ENCODE measurements around the gene COG5. TPM values are rescaled to one million over a fixed set of nuclear protein-coding genes. Genes with fewer than 3 reads are reported as not detected.

The COG5 gene
- total and polyA plus RNA-seq, 2 donors from 2014 or later, result 8.6 to 45.7 TPM

GRCh38 chr7:107439025-107439424 is 124.7 kb downstream of the COG5 start:
- DNase-seq, result no peak
- Histone ChIP-seq H3K9ac (ENCODE audit: low read length in 3 of 3) (no peak overlapping the region), H3K27me3 (ENCODE audit: control insufficient read depth, insufficient read depth, low read length) (no peaks in the 10 kb centered on the region), H3K9me3 (ENCODE audit: control insufficient read depth in 2 of 3, insufficient read depth in 1 of 3, low read length in 3 of 3) (no peaks in the 10 kb centered on the region), H3K27ac (ENCODE audit: low read depth in 2 of 2, low read length in 2 of 2) (no peak overlapping the region), H3K4me1 (ENCODE audit: control insufficient read depth in 2 of 3, insufficient read depth in 2 of 3, low read depth in 1 of 3, low read length in 3 of 3) (no peaks in the 10 kb centered on the region), H3K36me3 (ENCODE audit: control insufficient read depth in 2 of 3, insufficient read depth in 3 of 3, low read length in 3 of 3) (no peaks in the 10 kb centered on the region), H3K4me3 (ENCODE audit: low read length in 3 of 3) (no peak overlapping the region)
- intact Hi-C loops (cut with DNase I), result no loop called here
- TF ChIP-seq CTCF (IDR thresholded peaks at IDR 0.05; ENCODE audit: borderline replicate concordance, extremely low read depth, insufficient read depth), result no peak
- no peak for FAIRE-seq

GRCh38 chr7:107435749-107436148 is 128.0 kb downstream of the COG5 start:
- TF ChIP-seq CTCF (IDR thresholded peaks at IDR 0.05; ENCODE audit: borderline replicate concordance, extremely low read depth, insufficient read depth), result no peak
- H3K4me1 ChIP-seq (ENCODE audit: control insufficient read depth in 2 of 3, insufficient read depth in 2 of 3, low read depth in 1 of 3, low read length in 3 of 3), result no peaks in the 10 kb centered on the region
- DNase-seq (no peak), FAIRE-seq (no peak)
- H3K27me3 ChIP-seq (ENCODE audit: control insufficient read depth, insufficient read depth, low read length), result no peaks in the 10 kb centered on the region
- H3K36me3 ChIP-seq (ENCODE audit: control insufficient read depth in 2 of 3, insufficient read depth in 3 of 3, low read length in 3 of 3), result no peaks in the 10 kb centered on the region
- intact Hi-C loops (cut with DNase I), result no loop called here
- peaks cover 0 to 5% (median 0%) of the 10 kb centered on the region in 3 donors for H3K9me3 ChIP-seq (ENCODE audit: control insufficient read depth in 2 of 3, insufficient read depth in 1 of 3, low read length in 3 of 3)
- no peak overlapping the region for H3K9ac ChIP-seq (ENCODE audit: low read length in 3 of 3)
- H3K4me3 ChIP-seq (ENCODE audit: low read length in 3 of 3), result no peak overlapping the region
- no peak overlapping the region for H3K27ac ChIP-seq (ENCODE audit: low read depth in 2 of 2, low read length in 2 of 2)

- peaks cover 0 to 5% (median 0%) of the 10 kb centered on the region in 3 donors for H3K9me3 ChIP-seq (ENCODE audit: control insufficient read depth in 2 of 3, insufficient read depth in 1 of 3, low read length in 3 of 3)
- intact Hi-C loops (cut with DNase I), result no loop called here
- H3K9ac ChIP-seq (ENCODE audit: low read length in 3 of 3), result no peak overlapping the region
- H3K36me3 ChIP-seq (ENCODE audit: control insufficient read depth in 2 of 3, insufficient read depth in 3 of 3, low read length in 3 of 3), result peaks cover 0 to 2% (median 0%) of the 10 kb centered on the region in 3 donors
- H3K4me1 ChIP-seq (ENCODE audit: control insufficient read depth in 2 of 3, insufficient read depth in 2 of 3, low read depth in 1 of 3, low read length in 3 of 3), result no peaks in the 10 kb centered on the region
- TF ChIP-seq CTCF (IDR thresholded peaks at IDR 0.05; ENCODE audit: borderline replicate concordance, extremely low read depth, insufficient read depth), result no peak
- FAIRE-seq, result no peak
- H3K27ac ChIP-seq (ENCODE audit: low read depth in 2 of 2, low read length in 2 of 2), result no peak overlapping the region
- H3K4me3 ChIP-seq (ENCODE audit: low read length in 3 of 3), result no peak overlapping the region
- DNase-seq, result no peak
- no peaks in the 10 kb centered on the region for H3K27me3 ChIP-seq (ENCODE audit: control insufficient read depth, insufficient read depth, low read length)
These were observed 131.5 kb downstream of the COG5 start for GRCh38 chr7:107432261-107432660.

GRCh38 chr7:107430057-107430456 is 133.7 kb downstream of the COG5 start:
- DNase-seq (no peak), FAIRE-seq (no peak)
- Histone ChIP-seq H3K36me3 (ENCODE audit: control insufficient read depth in 2 of 3, insufficient read depth in 3 of 3, low read length in 3 of 3) (peaks cover 0 to 2% (median 0%) of the 10 kb centered on the region in 3 donors), H3K27me3 (ENCODE audit: control insufficient read depth, insufficient read depth, low read length) (no peaks in the 10 kb centered on the region), H3K9ac (ENCODE audit: low read length in 3 of 3) (no peak overlapping the region), H3K4me3 (ENCODE audit: low read length in 3 of 3) (no peak overlapping the region), H3K9me3 (ENCODE audit: control insufficient read depth in 2 of 3, insufficient read depth in 1 of 3, low read length in 3 of 3) (peaks cover 0 to 5% (median 0%) of the 10 kb centered on the region in 3 donors), H3K27ac (ENCODE audit: low read depth in 2 of 2, low read length in 2 of 2) (no peak overlapping the region), H3K4me1 (ENCODE audit: control insufficient read depth in 2 of 3, insufficient read depth in 2 of 3, low read depth in 1 of 3, low read length in 3 of 3) (no peaks in the 10 kb centered on the region)
- no peak for TF ChIP-seq CTCF (IDR thresholded peaks at IDR 0.05; ENCODE audit: borderline replicate concordance, extremely low read depth, insufficient read depth)
- intact Hi-C loops (cut with DNase I), result no loop called here

Data from kidney (tissue), 14 donors.